GM19468 (cell line): ENCODE results near the gene ASPG.
A peak's percentile ranks its signal among the peaks of the same experiment; 100 is the strongest.

Experiments used
- ATAC-seq: cut with Tn5 transposase; IDR thresholded peaks from one replicate; pipeline ENCODE4 v1.9.1; 2021; ENCODE audit warnings: mild to moderate bottlenecking, moderate library complexity, moderate number of reproducible peaks; ENCODE audit not compliant: unreplicated experiment; ENCODE audit errors: extremely low read depth

ASPG gene

GRCh38 chr14:104073764-104074163 is 11.7 kb upstream of the ASPG start:
- ATAC-seq, result no peak

DNA sequence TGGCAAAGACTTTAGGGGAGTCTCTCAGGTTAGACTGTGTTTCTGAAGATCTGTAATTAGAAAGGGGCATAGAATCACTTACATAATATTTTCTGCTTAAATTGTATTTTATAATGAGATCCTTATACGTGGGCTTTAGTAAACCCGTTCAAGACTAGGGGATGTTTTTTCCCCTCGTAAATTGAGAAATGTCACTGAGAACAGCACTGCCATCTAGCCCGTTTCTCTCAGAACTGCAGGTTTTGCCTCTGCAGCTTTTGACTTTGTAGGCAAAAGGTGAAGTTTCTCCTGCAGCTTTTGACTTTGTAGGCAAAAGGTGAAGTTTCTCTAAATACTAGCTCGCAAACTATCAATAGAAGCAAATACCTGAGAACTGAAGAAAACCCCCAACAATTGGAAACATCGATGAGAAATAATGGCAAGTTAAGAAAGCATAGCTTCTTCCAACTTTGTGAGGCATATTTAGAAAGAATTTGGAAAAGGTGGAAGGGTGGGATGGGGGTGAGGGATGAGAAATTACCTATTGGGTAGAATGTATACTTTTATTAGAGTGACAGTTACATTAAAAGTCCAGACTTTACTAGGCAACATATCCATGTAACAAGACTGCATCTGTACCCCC is 9.9 kb upstream of the ASPG start:
- no peak for ATAC-seq

DNA sequence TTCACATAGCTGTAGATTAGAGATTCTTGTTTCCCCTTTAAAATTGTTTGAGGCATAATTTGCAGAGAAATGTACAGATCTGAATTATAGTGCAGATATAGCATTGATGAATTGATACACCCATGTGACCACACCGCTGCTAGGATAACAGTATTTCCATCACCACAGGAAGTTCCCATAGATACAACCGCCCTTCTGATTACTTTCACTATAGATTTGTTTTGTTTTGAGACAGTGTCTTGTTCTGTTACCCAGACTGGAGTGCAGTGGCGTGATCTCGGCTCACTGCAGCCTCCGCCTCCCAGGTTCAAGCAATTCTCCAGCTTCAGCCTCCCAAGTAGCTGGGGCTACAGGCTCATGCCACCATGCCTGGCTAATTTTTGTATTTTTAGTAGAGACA is 8.8 kb upstream of the ASPG start:
- no peak for ATAC-seq

GRCh38 chr14:104078031-104078455 is 7.5 kb upstream of the ASPG start:
- peak; percentile 52 for ATAC-seq

- ATAC-seq, result no peak
Measured at GRCh38 chr14:104080376-104081260, 4.9 kb upstream of the ASPG start.

GRCh38 chr14:104081261-104081835 is 4.2 kb upstream of the ASPG start:
- no peak for ATAC-seq

- ATAC-seq, result no peak
Measured at GRCh38 chr14:104081951-104082464, 3.5 kb upstream of the ASPG start.

DNA sequence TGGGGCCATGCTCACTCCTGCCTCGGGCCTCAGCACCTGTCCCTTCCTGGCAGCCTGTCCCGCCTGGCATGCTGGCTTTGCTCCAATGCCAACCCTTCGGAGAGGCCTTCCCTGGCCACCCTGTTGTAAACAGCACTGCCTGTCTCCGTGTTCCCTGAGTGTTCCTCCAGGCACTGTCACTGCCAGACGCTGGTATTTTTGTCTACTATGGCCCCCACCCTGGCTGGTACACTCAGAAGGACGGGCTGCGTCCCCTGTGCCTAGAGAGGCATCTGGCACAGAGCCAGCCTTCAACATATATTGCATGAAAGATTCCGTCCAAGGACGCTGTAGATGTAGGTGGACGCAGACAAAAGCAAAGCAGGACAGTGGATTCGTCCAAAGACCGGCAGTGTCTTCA is 2.7 kb upstream of the ASPG start:
- no peak for ATAC-seq

DNA sequence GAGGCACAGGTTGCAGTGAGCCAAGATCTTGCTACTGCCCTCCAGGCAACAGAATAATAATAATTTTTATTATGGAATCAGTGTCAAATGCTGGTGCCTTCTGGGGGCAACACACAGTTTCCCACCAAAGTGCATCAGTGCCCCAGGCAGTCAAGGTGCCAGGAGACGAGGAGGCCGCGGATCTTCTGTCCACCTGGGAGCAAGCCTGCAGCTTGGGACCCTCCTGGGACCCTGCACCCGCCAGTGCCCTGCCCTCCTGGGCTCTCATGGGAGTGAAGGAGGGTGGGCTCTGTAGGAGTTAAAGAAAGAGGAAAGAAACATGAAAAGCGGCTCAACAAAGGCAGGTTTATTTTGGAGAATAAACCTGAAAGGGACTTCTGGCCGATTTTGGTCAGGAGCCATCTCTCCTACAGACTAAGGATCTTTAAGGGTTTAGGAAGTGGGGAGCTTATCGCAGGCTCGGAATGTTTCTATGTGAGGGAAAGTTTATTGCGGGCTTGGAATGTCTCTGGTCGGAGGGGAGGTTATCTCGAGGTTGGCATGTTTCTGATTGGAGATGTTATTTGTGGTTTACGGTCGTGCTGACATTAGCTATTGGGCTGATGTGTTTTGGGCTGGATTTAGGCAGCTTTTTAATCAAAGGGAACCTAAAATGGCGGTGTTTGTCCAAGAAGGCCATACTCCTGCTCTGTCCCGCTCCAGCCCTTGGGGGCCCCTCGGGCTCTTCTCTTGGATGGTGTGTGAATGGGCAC is 1.1 kb upstream of the ASPG start:
- ATAC-seq, result no peak

DNA sequence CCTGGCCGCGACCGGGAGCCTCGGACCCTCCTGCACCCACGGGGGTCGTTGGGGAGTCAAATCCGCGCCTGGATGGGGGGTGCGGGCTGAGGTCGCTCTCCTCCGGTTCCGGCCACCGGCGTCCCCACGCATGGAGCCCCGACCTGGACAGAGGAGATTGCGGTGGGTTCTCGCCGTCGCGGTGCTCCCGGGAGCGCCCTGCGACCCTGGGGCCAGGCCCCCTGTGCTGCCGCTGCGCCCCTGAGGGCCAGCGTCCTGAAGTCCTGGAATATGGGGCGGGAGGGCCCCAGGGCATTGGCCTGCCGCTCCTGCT is 345 bp downstream of the ASPG start:
- ATAC-seq, result no peak

GRCh38 chr14:104086210-104086660 is 735 bp downstream of the ASPG start:
- ATAC-seq, result no peak

- ATAC-seq, result no peak
Measured at GRCh38 chr14:104086661-104087461, 1.4 kb downstream of the ASPG start.

GRCh38 chr14:104087505-104087904 is 2.0 kb downstream of the ASPG start:
- no peak for ATAC-seq

GRCh38 chr14:104087981-104088850 is 2.7 kb downstream of the ASPG start:
- no peak for ATAC-seq

GRCh38 chr14:104090071-104090748 is 4.7 kb downstream of the ASPG start:
- no peak for ATAC-seq

- no peak for ATAC-seq
Measured at GRCh38 chr14:104091061-104091926, 5.8 kb downstream of the ASPG start.
